SK-N-SH treated with all-trans-retinoic acid at 6 μM for 48 hours (cell line): ENCODE results near the gene TJP2.
A peak's percentile ranks its signal among the peaks of the same experiment; 100 is the strongest.

Experiments used
- ATAC-seq: fragments of 200-7000 bp; cut with Tn5 transposase; 3 replicates; pipeline ENCODE4 v1.9.1; 2020; ENCODE audit warnings: mild to moderate bottlenecking, moderate library complexity
- ARNTL ChIP-seq: fragments of 450-650 bp; formaldehyde crosslinking; IDR thresholded peaks from 2 replicates; pipeline ENCODE4 v1.5.0; 2020; ENCODE audit warnings: low read depth, mild to moderate bottlenecking, moderate library complexity, borderline replicate concordance
- CREB5 ChIP-seq: fragments of 250-450 bp; sonication (Bioruptor Pico); IDR thresholded peaks from 2 replicates; pipeline ENCODE4 v1.5.1; 2020; ENCODE audit warnings: low read depth, mild to moderate bottlenecking, moderate library complexity
- CSDC2 ChIP-seq: fragments of 250-450 bp; sonication (Bioruptor Pico); IDR thresholded peaks from 2 replicates; pipeline ENCODE4 v1.5.0; 2020; ENCODE audit warnings: mild to moderate bottlenecking, moderate library complexity
- ISL1 ChIP-seq: fragments of 250-450 bp; sonication (Bioruptor Pico); IDR thresholded peaks from 2 replicates; pipeline ENCODE4 v2.1.2; 2022; ENCODE audit warnings: mild to moderate bottlenecking, moderate library complexity
- PPARA ChIP-seq: fragments of 250-450 bp; sonication (Bioruptor Pico); IDR thresholded peaks from 2 replicates; pipeline ENCODE4 v1.5.0; 2020; ENCODE audit warnings: mild to moderate bottlenecking, borderline replicate concordance
- RARB ChIP-seq: fragments of 250-450 bp; sonication (Bioruptor Pico); IDR thresholded peaks from 2 replicates; pipeline ENCODE4 v1.8.0; 2021; ENCODE audit warnings: mild to moderate bottlenecking, moderate library complexity
- SNAI2 ChIP-seq: fragments of 250-450 bp; sonication (Bioruptor Pico); IDR thresholded peaks from 2 replicates; pipeline ENCODE4 v1.5.0; 2020; ENCODE audit warnings: mild to moderate bottlenecking, moderate library complexity
- TCF4 ChIP-seq: fragments of 250-450 bp; sonication (Bioruptor Pico); IDR thresholded peaks from 2 replicates; pipeline ENCODE4 v1.8.0; 2021; ENCODE audit warnings: mild to moderate bottlenecking, moderate library complexity, borderline replicate concordance
- TOX ChIP-seq: fragments of 250-450 bp; sonication (Bioruptor Pico); IDR thresholded peaks from 2 replicates; pipeline ENCODE4 v1.8.0; 2021; ENCODE audit warnings: mild to moderate bottlenecking, moderate library complexity, borderline replicate concordance
- ZFP3 ChIP-seq: fragments of 250-450 bp; sonication (Bioruptor Pico); IDR thresholded peaks from 2 replicates; pipeline ENCODE4 v1.5.0; 2020; ENCODE audit warnings: mild to moderate bottlenecking, moderate library complexity
- ZFP30 ChIP-seq: fragments of 450-650 bp; formaldehyde crosslinking; IDR thresholded peaks from 2 replicates; pipeline ENCODE4 v1.5.0; 2022; ENCODE audit warnings: mild to moderate bottlenecking, moderate library complexity
- ZNF565 ChIP-seq: fragments of 450-650 bp; formaldehyde crosslinking; conservative IDR thresholded peaks from 2 replicates; pipeline ENCODE4 v1.5.0; 2020; ENCODE audit warnings: low read depth, mild to moderate bottlenecking, moderate library complexity
- ZNF70 ChIP-seq: fragments of 450-650 bp; formaldehyde crosslinking; IDR thresholded peaks from 2 replicates; pipeline ENCODE4 v1.5.0; 2020; ENCODE audit warnings: mild to moderate bottlenecking, moderate library complexity
- ZNF8 ChIP-seq: fragments of 450-650 bp; formaldehyde crosslinking; IDR thresholded peaks from 2 replicates; pipeline ENCODE4 v1.5.0; 2020; ENCODE audit warnings: mild to moderate bottlenecking, moderate library complexity
- TF ChIP-seq, protein P1 (sequence below): fragments of 250-450 bp; sonication (Bioruptor Pico); IDR thresholded peaks from 2 replicates; pipeline ENCODE4 v1.8.0; 2020; ENCODE audit warnings: mild to moderate bottlenecking, moderate library complexity, borderline replicate concordance
- TF ChIP-seq, protein P2 (sequence below): fragments of 250-450 bp; sonication (Bioruptor Pico); IDR thresholded peaks from 2 replicates; pipeline ENCODE4 v1.5.1; 2021; ENCODE audit warnings: mild to moderate bottlenecking, moderate library complexity
- TF ChIP-seq, protein P3 (sequence below): fragments of 250-450 bp; sonication (Bioruptor Pico); IDR thresholded peaks from 2 replicates; pipeline ENCODE4 v1.5.0; 2020; ENCODE audit warnings: mild to moderate bottlenecking, moderate library complexity
- TF ChIP-seq, protein P4 (sequence below): fragments of 250-450 bp; sonication (Bioruptor Pico); IDR thresholded peaks from 2 replicates; pipeline ENCODE4 v1.8.0; 2021; ENCODE audit warnings: low read depth, mild to moderate bottlenecking, moderate library complexity, borderline replicate concordance

Gene TJP2

DNA sequence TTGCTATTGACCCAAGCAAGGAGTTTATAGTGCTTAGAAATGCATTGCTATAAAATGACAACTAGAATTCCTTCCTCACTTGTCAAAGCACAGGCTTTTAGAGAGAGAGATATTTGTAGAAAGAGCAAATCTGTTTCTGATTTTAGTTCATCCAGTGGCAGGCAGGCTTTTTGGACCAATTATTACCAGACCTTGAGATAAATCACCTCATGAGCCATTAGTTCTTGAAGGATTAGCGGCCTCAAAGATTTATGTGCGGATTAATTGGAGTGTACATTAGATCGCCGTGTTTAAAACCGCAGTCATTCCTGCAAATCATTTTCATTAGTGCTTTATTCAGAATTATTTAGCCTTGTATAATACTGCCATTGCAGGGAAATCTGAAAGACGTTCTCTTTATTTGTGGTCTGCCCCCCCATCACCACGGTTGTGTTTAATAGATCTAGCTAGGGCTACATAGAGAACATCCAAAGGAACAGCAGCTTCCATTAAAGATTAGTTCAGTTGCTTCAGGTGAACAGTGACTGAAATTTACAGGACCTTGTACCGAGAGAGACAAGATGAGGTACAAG lies 28.8 kb upstream of the TJP2 start (continued):
- TF ChIP-seq, protein P1, sequence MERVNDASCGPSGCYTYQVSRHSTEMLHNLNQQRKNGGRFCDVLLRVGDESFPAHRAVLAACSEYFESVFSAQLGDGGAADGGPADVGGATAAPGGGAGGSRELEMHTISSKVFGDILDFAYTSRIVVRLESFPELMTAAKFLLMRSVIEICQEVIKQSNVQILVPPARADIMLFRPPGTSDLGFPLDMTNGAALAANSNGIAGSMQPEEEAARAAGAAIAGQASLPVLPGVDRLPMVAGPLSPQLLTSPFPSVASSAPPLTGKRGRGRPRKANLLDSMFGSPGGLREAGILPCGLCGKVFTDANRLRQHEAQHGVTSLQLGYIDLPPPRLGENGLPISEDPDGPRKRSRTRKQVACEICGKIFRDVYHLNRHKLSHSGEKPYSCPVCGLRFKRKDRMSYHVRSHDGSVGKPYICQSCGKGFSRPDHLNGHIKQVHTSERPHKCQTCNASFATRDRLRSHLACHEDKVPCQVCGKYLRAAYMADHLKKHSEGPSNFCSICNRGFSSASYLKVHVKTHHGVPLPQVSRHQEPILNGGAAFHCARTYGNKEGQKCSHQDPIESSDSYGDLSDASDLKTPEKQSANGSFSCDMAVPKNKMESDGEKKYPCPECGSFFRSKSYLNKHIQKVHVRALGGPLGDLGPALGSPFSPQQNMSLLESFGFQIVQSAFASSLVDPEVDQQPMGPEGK (CRISPR knock-in tag), result peak; percentile 78

DNA sequence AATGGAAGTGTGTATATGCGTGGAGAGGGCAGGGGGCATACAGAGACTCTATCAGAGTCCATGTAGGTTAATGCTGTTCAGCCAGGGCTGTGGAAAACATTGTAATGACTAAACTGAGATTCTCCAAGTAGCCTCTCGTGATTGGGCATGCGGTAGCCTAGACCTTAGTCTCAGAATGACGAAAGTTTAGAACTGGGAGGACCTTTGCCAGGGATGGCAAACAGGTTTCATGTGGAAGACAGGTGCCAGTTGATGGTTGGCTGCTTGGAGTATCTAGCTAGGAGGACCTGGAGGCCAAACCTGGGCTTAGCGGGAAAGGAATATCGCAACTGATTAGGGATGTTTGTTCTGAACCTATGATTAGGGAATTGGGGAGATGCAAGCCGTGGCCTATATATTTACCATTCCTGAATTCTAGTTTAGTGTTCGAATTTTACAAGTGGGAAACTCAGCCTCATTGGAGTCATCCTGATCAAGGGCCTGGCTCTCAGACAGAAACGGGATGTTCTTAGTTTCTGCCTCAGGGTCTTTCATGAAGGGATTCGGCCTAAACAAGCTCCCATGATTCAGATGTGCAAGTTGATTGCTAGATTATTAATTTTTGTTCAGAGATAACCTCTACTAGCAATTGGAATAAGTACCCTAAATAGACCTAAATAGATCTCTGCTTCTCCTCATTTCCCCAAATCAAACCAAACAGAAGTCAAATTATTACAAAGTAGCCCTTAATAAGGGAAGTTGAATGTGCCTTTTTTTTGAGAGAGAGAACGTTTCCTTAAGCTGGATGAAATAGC lies 26.8 kb upstream of the TJP2 start:
- TF ChIP-seq CREB5 (CRISPR knock-in tag) (no peak), SNAI2 (CRISPR knock-in tag) (no peak), ISL1 (CRISPR knock-in tag) (no peak)
- TF ChIP-seq, protein P2, sequence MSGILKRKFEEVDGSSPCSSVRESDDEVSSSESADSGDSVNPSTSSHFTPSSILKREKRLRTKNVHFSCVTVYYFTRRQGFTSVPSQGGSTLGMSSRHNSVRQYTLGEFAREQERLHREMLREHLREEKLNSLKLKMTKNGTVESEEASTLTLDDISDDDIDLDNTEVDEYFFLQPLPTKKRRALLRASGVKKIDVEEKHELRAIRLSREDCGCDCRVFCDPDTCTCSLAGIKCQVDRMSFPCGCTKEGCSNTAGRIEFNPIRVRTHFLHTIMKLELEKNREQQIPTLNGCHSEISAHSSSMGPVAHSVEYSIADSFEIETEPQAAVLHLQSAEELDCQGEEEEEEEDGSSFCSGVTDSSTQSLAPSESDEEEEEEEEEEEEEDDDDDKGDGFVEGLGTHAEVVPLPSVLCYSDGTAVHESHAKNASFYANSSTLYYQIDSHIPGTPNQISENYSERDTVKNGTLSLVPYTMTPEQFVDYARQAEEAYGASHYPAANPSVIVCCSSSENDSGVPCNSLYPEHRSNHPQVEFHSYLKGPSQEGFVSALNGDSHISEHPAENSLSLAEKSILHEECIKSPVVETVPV (CRISPR knock-in tag), result no peak
- TF ChIP-seq, protein P3, sequence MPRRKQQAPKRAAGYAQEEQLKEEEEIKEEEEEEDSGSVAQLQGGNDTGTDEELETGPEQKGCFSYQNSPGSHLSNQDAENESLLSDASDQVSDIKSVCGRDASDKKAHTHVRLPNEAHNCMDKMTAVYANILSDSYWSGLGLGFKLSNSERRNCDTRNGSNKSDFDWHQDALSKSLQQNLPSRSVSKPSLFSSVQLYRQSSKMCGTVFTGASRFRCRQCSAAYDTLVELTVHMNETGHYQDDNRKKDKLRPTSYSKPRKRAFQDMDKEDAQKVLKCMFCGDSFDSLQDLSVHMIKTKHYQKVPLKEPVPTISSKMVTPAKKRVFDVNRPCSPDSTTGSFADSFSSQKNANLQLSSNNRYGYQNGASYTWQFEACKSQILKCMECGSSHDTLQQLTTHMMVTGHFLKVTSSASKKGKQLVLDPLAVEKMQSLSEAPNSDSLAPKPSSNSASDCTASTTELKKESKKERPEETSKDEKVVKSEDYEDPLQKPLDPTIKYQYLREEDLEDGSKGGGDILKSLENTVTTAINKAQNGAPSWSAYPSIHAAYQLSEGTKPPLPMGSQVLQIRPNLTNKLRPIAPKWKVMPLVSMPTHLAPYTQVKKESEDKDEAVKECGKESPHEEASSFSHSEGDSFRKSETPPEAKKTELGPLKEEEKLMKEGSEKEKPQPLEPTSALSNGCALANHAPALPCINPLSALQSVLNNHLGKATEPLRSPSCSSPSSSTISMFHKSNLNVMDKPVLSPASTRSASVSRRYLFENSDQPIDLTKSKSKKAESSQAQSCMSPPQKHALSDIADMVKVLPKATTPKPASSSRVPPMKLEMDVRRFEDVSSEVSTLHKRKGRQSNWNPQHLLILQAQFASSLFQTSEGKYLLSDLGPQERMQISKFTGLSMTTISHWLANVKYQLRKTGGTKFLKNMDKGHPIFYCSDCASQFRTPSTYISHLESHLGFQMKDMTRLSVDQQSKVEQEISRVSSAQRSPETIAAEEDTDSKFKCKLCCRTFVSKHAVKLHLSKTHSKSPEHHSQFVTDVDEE (CRISPR knock-in tag), result no peak
- no peak for ATAC-seq

GRCh38 chr9:69149321-69149807 lies 24.7 kb upstream of the TJP2 start:
- peak; percentile 59 for ATAC-seq
- TF ChIP-seq ZNF70 (no peak), PPARA (CRISPR knock-in tag) (no peak), CREB5 (CRISPR knock-in tag) (no peak)

GRCh38 chr9:69151506-69151905 lies 22.6 kb upstream of the TJP2 start:
- no peak for ATAC-seq
- TF ChIP-seq SNAI2 (CRISPR knock-in tag) (no peak), TCF4 (CRISPR knock-in tag) (no peak), RARB (CRISPR knock-in tag) (no peak), PPARA (CRISPR knock-in tag) (no peak), ZNF565 (CRISPR knock-in tag) (no peak), ZNF70 (no peak), ZNF8 (CRISPR knock-in tag) (no peak), CSDC2 (CRISPR knock-in tag) (no peak), ARNTL (no peak), ISL1 (CRISPR knock-in tag) (no peak), ZFP3 (CRISPR knock-in tag) (no peak), TOX (CRISPR knock-in tag) (no peak), ZFP30 (CRISPR knock-in tag) (no peak)
- TF ChIP-seq, protein P1 (CRISPR knock-in tag), result no peak
- TF ChIP-seq, protein P4, sequence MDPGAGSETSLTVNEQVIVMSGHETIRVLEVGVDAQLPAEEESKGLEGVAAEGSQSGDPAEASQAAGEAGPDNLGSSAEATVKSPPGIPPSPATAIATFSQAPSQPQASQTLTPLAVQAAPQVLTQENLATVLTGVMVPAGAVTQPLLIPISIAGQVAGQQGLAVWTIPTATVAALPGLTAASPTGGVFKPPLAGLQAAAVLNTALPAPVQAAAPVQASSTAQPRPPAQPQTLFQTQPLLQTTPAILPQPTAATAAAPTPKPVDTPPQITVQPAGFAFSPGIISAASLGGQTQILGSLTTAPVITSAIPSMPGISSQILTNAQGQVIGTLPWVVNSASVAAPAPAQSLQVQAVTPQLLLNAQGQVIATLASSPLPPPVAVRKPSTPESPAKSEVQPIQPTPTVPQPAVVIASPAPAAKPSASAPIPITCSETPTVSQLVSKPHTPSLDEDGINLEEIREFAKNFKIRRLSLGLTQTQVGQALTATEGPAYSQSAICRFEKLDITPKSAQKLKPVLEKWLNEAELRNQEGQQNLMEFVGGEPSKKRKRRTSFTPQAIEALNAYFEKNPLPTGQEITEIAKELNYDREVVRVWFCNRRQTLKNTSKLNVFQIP (CRISPR knock-in tag), result no peak
- TF ChIP-seq, protein P3 (CRISPR knock-in tag), result no peak
